CD4-positive, alpha-beta T cell treated with Interleukin-15 for 4 hours (primary cell): Measurements from ENCODE around the gene DCTN5.
A peak's percentile ranks its signal among the peaks of the same experiment; 100 is the strongest.

ENCODE experiments used
- DNase-seq: peaks from one replicate; pipeline ENCODE4 v3.0.0-alpha.2; 2020; ENCODE audit warnings: low spot score

DCTN5 gene

GRCh38 chr16:23663918-23664317 is 22.7 kb downstream of the DCTN5 start:
- DNase-seq: no peak

- no peak for DNase-seq
Observed at GRCh38 chr16:23666571-23667354, 25.5 kb downstream of the DCTN5 start.

- no peak for DNase-seq
Observed at GRCh38 chr16:23667355-23667659, 26.0 kb downstream of the DCTN5 start.

GRCh38 chr16:23668225-23668624 is 27.0 kb downstream of the DCTN5 start:
- no peak for DNase-seq

- no peak for DNase-seq
Observed at GRCh38 chr16:23668873-23669272, 27.6 kb downstream of the DCTN5 start.

- no peak for DNase-seq
Observed at GRCh38 chr16:23670137-23670776, 29.0 kb downstream of the DCTN5 start.

- DNase-seq: no peak
Observed at GRCh38 chr16:23673971-23674614, 32.8 kb downstream of the DCTN5 start.

GRCh38 chr16:23676924-23677480 is 35.7 kb downstream of the DCTN5 start:
- no peak for DNase-seq

- peak; percentile 73 for DNase-seq
Observed at GRCh38 chr16:23678430-23679273, 37.4 kb downstream of the DCTN5 start, which contains the start of gene PLK1. Gene PLK1 (plus strand): TSS chr16:23678889. CDS start chr16:23678933, 44 bp downstream.

GRCh38 chr16:23679274-23679985 is 38.2 kb downstream of the DCTN5 start:
- DNase-seq: no peak

GRCh38 chr16:23679986-23680336 is 38.7 kb downstream of the DCTN5 start:
- no peak for DNase-seq

GRCh38 chr16:23682181-23682580 is 40.9 kb downstream of the DCTN5 start:
- no peak for DNase-seq

GRCh38 chr16:23683487-23683886 is 42.2 kb downstream of the DCTN5 start:
- DNase-seq: no peak

- DNase-seq: no peak
Observed at GRCh38 chr16:23687034-23687808, 46.0 kb downstream of the DCTN5 start.

- DNase-seq: no peak
Observed at GRCh38 chr16:23689442-23690187, 48.3 kb downstream of the DCTN5 start.

- no peak for DNase-seq
Observed at GRCh38 chr16:23690771-23691482, 49.7 kb downstream of the DCTN5 start.

GRCh38 chr16:23691483-23692189 is 50.4 kb downstream of the DCTN5 start:
- DNase-seq: no peak

- DNase-seq: no peak
Observed at GRCh38 chr16:23692190-23692837, 51.0 kb downstream of the DCTN5 start.
